ENCODE measurements around the gene IAH1. TPM values are rescaled to one million over a fixed set of nuclear protein-coding genes. Genes with fewer than 3 reads are reported as not detected.

IAH1 gene
- total RNA-seq, 1 donor from 2014 or later, result 45.6 TPM

DNA sequence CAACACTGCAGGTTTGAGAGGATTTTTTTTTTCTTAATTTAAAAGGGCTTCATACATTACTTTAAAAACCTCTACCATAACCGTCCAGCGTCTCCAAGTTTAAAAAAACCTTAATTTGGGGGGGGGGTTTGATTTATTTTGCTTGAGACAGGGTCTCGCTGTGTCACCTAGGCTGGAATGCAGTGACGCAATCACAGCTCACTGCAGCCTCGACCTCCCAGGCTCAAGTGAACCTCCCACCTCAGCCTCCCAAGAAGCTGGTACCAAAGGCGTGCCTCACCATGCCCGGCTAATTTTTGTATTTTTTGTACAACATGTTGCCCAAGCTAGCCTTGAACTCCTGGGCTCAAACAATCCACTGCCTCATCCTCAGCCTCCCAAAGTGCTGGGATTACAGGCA is 44.4 kb downstream of the IAH1 start:
- no peak overlapping the region for H2AFZ ChIP-seq (replicated peaks)
- no peaks in the 10 kb centered on the region for H3K27me3 Mint-ChIP-seq (ENCODE audit: insufficient read depth, low read depth)
- H3K36me3 ChIP-seq, result peaks cover 19% of the 10 kb centered on the region

DNA sequence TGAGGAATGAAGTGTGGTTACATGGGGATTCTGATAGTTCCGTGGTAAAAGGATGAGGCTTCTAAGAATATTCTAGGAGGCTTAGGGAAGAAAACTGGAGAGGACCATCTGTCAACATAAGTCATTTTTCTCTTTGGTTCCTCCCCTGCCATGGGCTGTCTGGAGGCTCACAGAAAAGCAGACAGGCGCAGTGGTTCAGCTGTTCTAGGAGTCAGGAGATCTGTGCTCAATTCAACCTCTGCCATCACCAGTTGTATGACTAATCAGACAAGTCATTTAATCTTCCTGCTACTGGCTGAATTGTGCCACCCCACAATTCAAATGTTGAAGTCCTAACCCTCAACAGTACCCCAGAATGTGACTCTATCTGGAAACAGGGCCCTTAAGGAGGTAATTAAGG is 44.9 kb downstream of the IAH1 start:
- peaks cover 35% of the 10 kb centered on the region for H3K36me3 Mint-ChIP-seq
- Histone ChIP-seq H3K27ac (no peak overlapping the region), H3K79me2 (ENCODE audit: low read depth) (no peaks in the 10 kb centered on the region), H3K9me3 (ENCODE audit: low read depth) (no peaks in the 10 kb centered on the region), H2AFZ (replicated peaks) (no peak overlapping the region), H3K4me1 (no peaks in the 10 kb centered on the region), H3K9ac (no peak overlapping the region), H3K27me3 (no peaks in the 10 kb centered on the region), H3K4me3 (no peak overlapping the region), H3K36me3 (peaks cover 19% of the 10 kb centered on the region), H3F3A (ENCODE audit: low read depth) (peaks cover 6% of the 10 kb centered on the region), H4K20me1 (ENCODE audit: low read depth) (no peaks in the 10 kb centered on the region), H3K4me2 (no peak overlapping the region)
- TF ChIP-seq EZH2 (IDR thresholded peaks at IDR 0.05), result no peak
- peaks cover 3% of the 10 kb centered on the region for H3K4me1 Mint-ChIP-seq
- no peak for DNase-seq (ENCODE audit: low spot score)
- H3K27me3 Mint-ChIP-seq (ENCODE audit: insufficient read depth, low read depth), result no peaks in the 10 kb centered on the region
- no peaks in the 10 kb centered on the region for H3K9me3 Mint-ChIP-seq
- no peak overlapping the region for H3K4me3 Mint-ChIP-seq
- no peak overlapping the region for H3K27ac Mint-ChIP-seq

More for the DNA sequence above, 44.4 kb downstream of the IAH1 start:
- H3K4me1 Mint-ChIP-seq, result peaks cover 3% of the 10 kb centered on the region
- H3K27me3 ChIP-seq, result no peaks in the 10 kb centered on the region
- no peak overlapping the region for H3K4me3 ChIP-seq
- H4K20me1 ChIP-seq (ENCODE audit: low read depth), result no peaks in the 10 kb centered on the region
- H3K79me2 ChIP-seq (ENCODE audit: low read depth), result no peaks in the 10 kb centered on the region
- DNase-seq (ENCODE audit: low spot score), result no peak
- peaks cover 37% of the 10 kb centered on the region for H3K36me3 Mint-ChIP-seq
- no peak overlapping the region for H3K4me3 Mint-ChIP-seq
- TF ChIP-seq EZH2 (IDR thresholded peaks at IDR 0.05) (no peak), EZH2phosphoT487 (IDR thresholded peaks at IDR 0.05) (no peak)
- TF ChIP-seq, protein P1, sequence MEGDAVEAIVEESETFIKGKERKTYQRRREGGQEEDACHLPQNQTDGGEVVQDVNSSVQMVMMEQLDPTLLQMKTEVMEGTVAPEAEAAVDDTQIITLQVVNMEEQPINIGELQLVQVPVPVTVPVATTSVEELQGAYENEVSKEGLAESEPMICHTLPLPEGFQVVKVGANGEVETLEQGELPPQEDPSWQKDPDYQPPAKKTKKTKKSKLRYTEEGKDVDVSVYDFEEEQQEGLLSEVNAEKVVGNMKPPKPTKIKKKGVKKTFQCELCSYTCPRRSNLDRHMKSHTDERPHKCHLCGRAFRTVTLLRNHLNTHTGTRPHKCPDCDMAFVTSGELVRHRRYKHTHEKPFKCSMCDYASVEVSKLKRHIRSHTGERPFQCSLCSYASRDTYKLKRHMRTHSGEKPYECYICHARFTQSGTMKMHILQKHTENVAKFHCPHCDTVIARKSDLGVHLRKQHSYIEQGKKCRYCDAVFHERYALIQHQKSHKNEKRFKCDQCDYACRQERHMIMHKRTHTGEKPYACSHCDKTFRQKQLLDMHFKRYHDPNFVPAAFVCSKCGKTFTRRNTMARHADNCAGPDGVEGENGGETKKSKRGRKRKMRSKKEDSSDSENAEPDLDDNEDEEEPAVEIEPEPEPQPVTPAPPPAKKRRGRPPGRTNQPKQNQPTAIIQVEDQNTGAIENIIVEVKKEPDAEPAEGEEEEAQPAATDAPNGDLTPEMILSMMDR (IDR thresholded peaks at IDR 0.05), result no peak
- H3K9me3 ChIP-seq (ENCODE audit: low read depth), result no peaks in the 10 kb centered on the region
- no peak overlapping the region for H3K27ac Mint-ChIP-seq
- no peaks in the 10 kb centered on the region for H3K9me3 Mint-ChIP-seq
- H3K27ac ChIP-seq, result no peak overlapping the region
- H3K4me2 ChIP-seq, result no peak overlapping the region
- H3F3A ChIP-seq (ENCODE audit: low read depth), result peaks cover 6% of the 10 kb centered on the region
- H3K4me1 ChIP-seq, result no peaks in the 10 kb centered on the region
- no peak overlapping the region for H3K9ac ChIP-seq

DNA sequence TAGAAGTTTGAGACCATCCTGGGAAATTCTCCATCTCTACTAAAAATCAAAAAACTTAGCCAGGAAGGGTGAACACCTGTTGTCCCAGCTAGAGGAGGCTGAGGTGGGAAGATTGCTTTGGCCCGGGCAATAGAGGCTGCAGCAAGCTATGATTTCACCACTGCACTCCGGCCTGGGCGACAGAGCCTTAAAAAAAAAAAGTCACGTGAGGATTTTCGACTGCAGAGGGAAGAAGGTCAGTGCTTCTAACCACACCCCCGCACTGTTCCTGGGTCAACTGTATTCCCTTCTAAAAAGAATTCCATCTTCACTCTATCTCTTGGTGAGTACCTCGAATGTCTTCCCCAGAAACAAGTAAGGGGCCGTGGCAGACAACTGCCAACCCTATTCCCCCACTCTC is 49.9 kb downstream of the IAH1 start:
- DNase-seq (ENCODE audit: low spot score), result no peak
- Histone ChIP-seq H3K79me2 (ENCODE audit: low read depth) (no peaks in the 10 kb centered on the region), H2AFZ (replicated peaks) (no peak overlapping the region), H3K9ac (no peak overlapping the region), H3K27ac (no peak overlapping the region), H3K36me3 (peaks cover 20% of the 10 kb centered on the region), H3K4me1 (no peaks in the 10 kb centered on the region), H3F3A (ENCODE audit: low read depth) (peaks cover 6% of the 10 kb centered on the region), H3K27me3 (no peaks in the 10 kb centered on the region), H3K9me3 (ENCODE audit: low read depth) (no peaks in the 10 kb centered on the region), H4K20me1 (ENCODE audit: low read depth) (peaks cover 4% of the 10 kb centered on the region), H3K4me2 (no peak overlapping the region), H3K4me3 (no peak overlapping the region)
- Mint-ChIP-seq H3K27ac (no peak overlapping the region), H3K27me3 (ENCODE audit: insufficient read depth, low read depth) (no peaks in the 10 kb centered on the region), H3K4me3 (no peak overlapping the region), H3K4me1 (peaks cover 3% of the 10 kb centered on the region), H3K36me3 (peaks cover 29% of the 10 kb centered on the region), H3K9me3 (no peaks in the 10 kb centered on the region)
- TF ChIP-seq EZH2phosphoT487 (IDR thresholded peaks at IDR 0.05) (no peak), EZH2 (IDR thresholded peaks at IDR 0.05) (no peak)
- TF ChIP-seq, protein P1 (IDR thresholded peaks at IDR 0.05), result no peak

DNA sequence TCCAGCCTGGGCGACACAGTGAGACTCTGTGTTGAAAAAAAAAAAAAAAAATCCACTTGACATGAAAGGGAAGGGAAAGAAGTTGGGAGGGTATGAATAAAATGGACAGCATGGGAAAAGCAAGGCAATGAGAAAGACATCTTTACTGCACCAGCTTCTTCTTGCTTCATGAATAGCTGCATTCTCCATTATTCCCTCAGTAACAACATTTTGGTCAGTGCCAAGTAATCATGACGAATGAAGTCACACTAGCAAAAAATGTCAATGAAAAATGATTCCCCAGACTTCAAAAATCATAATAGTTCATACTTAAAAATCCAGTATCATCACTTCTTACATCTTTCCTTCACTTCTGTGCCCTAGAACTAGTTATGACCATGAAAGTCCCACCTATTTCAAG is 50.9 kb downstream of the IAH1 start:
- peaks cover 3% of the 10 kb centered on the region for H3K4me1 Mint-ChIP-seq

More for the DNA sequence above, 50.9 kb downstream of the IAH1 start:
- Mint-ChIP-seq H3K27me3 (ENCODE audit: insufficient read depth, low read depth) (no peaks in the 10 kb centered on the region), H3K27ac (no peak overlapping the region), H3K36me3 (peaks cover 23% of the 10 kb centered on the region), H3K9me3 (no peaks in the 10 kb centered on the region), H3K4me3 (no peak overlapping the region)
- Histone ChIP-seq H3K79me2 (ENCODE audit: low read depth) (no peaks in the 10 kb centered on the region), H3K4me1 (no peaks in the 10 kb centered on the region), H3K27ac (no peak overlapping the region), H3K9ac (no peak overlapping the region), H3K27me3 (no peaks in the 10 kb centered on the region), H2AFZ (replicated peaks) (no peak overlapping the region), H3K9me3 (ENCODE audit: low read depth) (no peaks in the 10 kb centered on the region), H3K36me3 (peaks cover 20% of the 10 kb centered on the region), H4K20me1 (ENCODE audit: low read depth) (peaks cover 4% of the 10 kb centered on the region), H3K4me2 (no peak overlapping the region), H3K4me3 (no peak overlapping the region), H3F3A (ENCODE audit: low read depth) (peaks cover 6% of the 10 kb centered on the region)
- no peak for DNase-seq (ENCODE audit: low spot score)
- TF ChIP-seq EZH2phosphoT487 (IDR thresholded peaks at IDR 0.05) (no peak), EZH2 (IDR thresholded peaks at IDR 0.05) (no peak)
- TF ChIP-seq, protein P1 (IDR thresholded peaks at IDR 0.05), result no peak

Measured in neural progenitor cell (in vitro differentiated cells).